A549 (cell line): ENCODE measurements around the gene NRAP. TPM values are rescaled to one million over a fixed set of nuclear protein-coding genes. Genes with fewer than 3 reads are reported as not detected.

Experiments
- ATAC-seq, 2 experiments: fragments of 200-7000 bp in 1 of 2; fragments of >200 bp in 1 of 2; cut with Nextera tagmentation in 1 of 2; cut with Tn5 transposase in 1 of 2; 3 replicates each; pipeline versions ENCODE4 v1.8.0 to v1.9.1; 2018 to 2020; ENCODE audit warnings: mild to moderate bottlenecking in 1 of 2, moderate library complexity in 1 of 2
- CTCF ChIA-PET: fragments of 300-600 bp; sonication (Branson Sonifier 250); formaldehyde crosslinking; extraction: SDS; loops from one replicate; lab custom pipeline; 2021; ENCODE audit warnings: antibody characterized with exemption, inconsistent platforms; lab: Yijun Ruan, JAX
- POLR2A ChIA-PET: fragments of 350-600 bp; formaldehyde crosslinking; extraction: SDS; loops from one replicate; lab custom pipeline; 2021; ENCODE audit warnings: antibody characterized with exemption, inconsistent platforms; lab: Yijun Ruan, JAX
- DNase-seq, 2 experiments: peaks; one replicate each; pipeline versions ENCODE4 v3.0.0 to v3.0.0-alpha.2; 2011 to 2016; ENCODE audit warnings: low read depth in 1 of 2, low spot score in 1 of 2
- FAIRE-seq: peaks from 2 replicates; lab custom pipeline; 2011; peaks lifted over from hg19 to GRCh38; lab: Jason Lieb, UNC
- H3K27ac ChIP-seq, 2 experiments: fragments of >200 bp; sonication (Bioruptor Twin); formaldehyde crosslinking; 3 replicates each; pipeline ENCODE4 v1.5.1; 2016 to 2017
- H3K4me1 ChIP-seq: fragments of >200 bp; sonication (Bioruptor Twin); formaldehyde crosslinking; 3 replicates; pipeline ENCODE4 v1.6.1; 2016
- H3K4me2 ChIP-seq: fragments of >200 bp; sonication (Bioruptor Twin); formaldehyde crosslinking; 3 replicates; pipeline ENCODE4 v1.6.1; 2016
- H3K4me3 ChIP-seq: fragments of >200 bp; sonication (Bioruptor Twin); formaldehyde crosslinking; 3 replicates; pipeline ENCODE4 v1.5.1; 2016
- H3K9me3 ChIP-seq: fragments of >200 bp; sonication (Bioruptor Twin); formaldehyde crosslinking; 3 replicates; pipeline ENCODE4 v1.6.1; 2016
- ATOH8 ChIP-seq: fragments of 250-450 bp; sonication (Bioruptor Pico); IDR thresholded peaks from 2 replicates; pipeline ENCODE4 v1.5.0; 2020; ENCODE audit warnings: low read depth, mild to moderate bottlenecking, moderate library complexity
- BCL3 ChIP-seq: fragments of >200 bp; sonication (Bioruptor Twin); formaldehyde crosslinking; IDR thresholded peaks from 3 replicates; pipeline ENCODE4 v1.6.1; 2016
- BHLHE40 ChIP-seq: IDR thresholded peaks from 2 replicates; pipeline ENCODE4 v1.6.1; 2012; ENCODE audit warnings: low read depth, low read length, inconsistent platforms
- CBX2 ChIP-seq: fragments of 200-600 bp; sonication (generic); IDR thresholded peaks from 2 replicates; pipeline ENCODE4 v1.6.1; 2016; ENCODE audit warnings: low read depth, mild to moderate bottlenecking, borderline replicate concordance
- CHD2 ChIP-seq: fragments of 150-350 bp; IDR thresholded peaks from 2 replicates; pipeline ENCODE4 v1.6.1; 2014; ENCODE audit warnings: low read length; ENCODE audit not compliant: partially characterized antibody
- CHD4 ChIP-seq: fragments of 200-600 bp; sonication (generic); IDR thresholded peaks from 2 replicates; pipeline ENCODE4 v1.6.1; 2016; ENCODE audit warnings: antibody characterized with exemption, mild to moderate bottlenecking, borderline replicate concordance
- CTCF ChIP-seq: fragments of >200 bp; sonication (Bioruptor Twin); formaldehyde crosslinking; IDR thresholded peaks from 3 replicates; pipeline ENCODE4 v1.5.1; 2016
- EHF ChIP-seq: fragments of 250-450 bp; sonication (Bioruptor Pico); IDR thresholded peaks from 2 replicates; pipeline ENCODE4 v1.5.0; 2020; ENCODE audit warnings: mild to moderate bottlenecking
- EP300 ChIP-seq, 2 experiments: fragments of >200 bp; sonication (Bioruptor Twin); formaldehyde crosslinking; IDR thresholded peaks; 2 replicates in 1 of 2; 3 replicates in 1 of 2; pipeline ENCODE4 v1.6.1; 2016 to 2017
- HEYL ChIP-seq: fragments of 250-450 bp; sonication (Bioruptor Pico); IDR thresholded peaks from 2 replicates; pipeline ENCODE4 v1.8.0; 2021; ENCODE audit warnings: mild to moderate bottlenecking, moderate library complexity
- HMGXB4 ChIP-seq: fragments of 250-450 bp; sonication (Bioruptor Pico); IDR thresholded peaks from 2 replicates; pipeline ENCODE4 v1.5.0; 2021; ENCODE audit warnings: mild to moderate bottlenecking, moderate library complexity, borderline replicate concordance
- HOXA7 ChIP-seq: fragments of 250-450 bp; sonication (Bioruptor Pico); IDR thresholded peaks from 2 replicates; pipeline ENCODE4 v1.5.0; 2020; ENCODE audit warnings: mild to moderate bottlenecking, moderate library complexity
- HOXB13 ChIP-seq: fragments of 250-450 bp; sonication (Bioruptor Pico); IDR thresholded peaks from 2 replicates; pipeline ENCODE4 v1.5.0; 2020; ENCODE audit warnings: low read depth, mild to moderate bottlenecking, moderate library complexity
- HOXB5 ChIP-seq: fragments of 250-450 bp; sonication (Bioruptor Pico); IDR thresholded peaks from 2 replicates; pipeline ENCODE4 v1.5.0; 2020; ENCODE audit warnings: mild to moderate bottlenecking, moderate library complexity
- MAFK ChIP-seq: fragments of 450-650 bp; IDR thresholded peaks from 2 replicates; pipeline ENCODE4 v1.6.1; 2014; ENCODE audit not compliant: partially characterized antibody
- NPAS2 ChIP-seq: fragments of 250-450 bp; sonication (Bioruptor Pico); IDR thresholded peaks from 2 replicates; pipeline ENCODE4 v1.8.0; 2022; ENCODE audit warnings: mild to moderate bottlenecking, moderate library complexity, borderline replicate concordance
- POLR2A ChIP-seq: IDR thresholded peaks from 2 replicates; pipeline ENCODE4 v1.6.1; 2012; ENCODE audit warnings: mild to moderate bottlenecking, low read length
- POLR2AphosphoS2 ChIP-seq: conservative IDR thresholded peaks from 2 replicates; pipeline ENCODE4 v1.6.1; 2012; ENCODE audit warnings: low read length, improper control_type of control experiment, inconsistent platforms
- RARB ChIP-seq: fragments of 250-450 bp; sonication (Bioruptor Pico); IDR thresholded peaks from 2 replicates; pipeline ENCODE4 v1.8.0; 2021; ENCODE audit warnings: mild to moderate bottlenecking, moderate library complexity
- RNF2 ChIP-seq: fragments of 200-600 bp; sonication (generic); IDR thresholded peaks from 2 replicates; pipeline ENCODE4 v1.6.1; 2016; ENCODE audit warnings: low read depth, mild to moderate bottlenecking, antibody characterized with exemption, moderate library complexity, borderline replicate concordance
- SMC3 ChIP-seq: fragments of >200 bp; sonication (Bioruptor Twin); formaldehyde crosslinking; IDR thresholded peaks from 3 replicates; pipeline ENCODE4 v1.6.1; 2018; ENCODE audit warnings: inconsistent platforms
- USF2 ChIP-seq: fragments of 450-650 bp; IDR thresholded peaks from 2 replicates; pipeline ENCODE4 v1.6.1; 2014; ENCODE audit warnings: antibody characterized with exemption
- ZSCAN20 ChIP-seq: fragments of 250-450 bp; sonication (Bioruptor Pico); IDR thresholded peaks from 2 replicates; pipeline ENCODE4 v1.8.0; 2022; ENCODE audit warnings: mild to moderate bottlenecking, moderate library complexity
- WGBS: methylation state at CpG from one replicate; pipeline ENCODE4 v1.1.6; 2017; ENCODE audit errors: missing lambda C conversion rate; 5-methylcytosine and 5-hydroxymethylcytosine counted together
- polyA plus RNA-seq, 4 experiments: library from polyadenylated mRNA; depleted of rRNA in 3 of 4; stranded (reverse); fragments of >200 nt; fragmentation: RNase III in 1 of 4; extraction: RNeasy Plus Mini Kit Qiagen cat#74134 plus additional on column Dnase treatment in 1 of 4; gene quantifications; 2 replicates in 3 of 4; 3 replicates in 1 of 4; pipeline ENCODE4 v1.2.3, GENCODE V29; 2011 to 2017

The NRAP gene
- polyA plus RNA-seq, 2 of the 4 experiments (the other 2 are of a cell fraction): not detected

- no peak for FAIRE-seq
- no peak for TF ChIP-seq HOXA7 (CRISPR knock-in tag)
- TF ChIP-seq RARB (CRISPR knock-in tag): no peak
- TF ChIP-seq POLR2AphosphoS2: no peak
- TF ChIP-seq POLR2A: no peak
- TF ChIP-seq SMC3: no peak
- TF ChIP-seq, all 56 proteins: peak for 0
- H3K9me3 ChIP-seq: peaks cover 30% of the 10 kb centered on the region
- CTCF ChIA-PET: interaction anchor here (0.9 to 6.4 kb wide), 4 partner anchors 10 to 413 kb away, joined by 3 to 38 read pairs (median 7); partner anchors contain the start of gene CASP7
- no peak overlapping the region for H3K4me2 ChIP-seq
- WGBS: 58% methylated on average over 3 of the region's 3 CpGs
- no peak for DNase-seq
- no peaks in the 10 kb centered on the region for H3K4me1 ChIP-seq
- H3K4me3 ChIP-seq: no peak overlapping the region
- POLR2A ChIA-PET: no interaction called here
- no peak for ATAC-seq
- H3K27ac ChIP-seq: no peak overlapping the region
Observed at GRCh38 chr10:113689574-113689973, 25.7 kb upstream of the NRAP start.

- Histone ChIP-seq H3K4me3 (no peak overlapping the region), H3K4me2 (no peak overlapping the region), H3K9me3 (peaks cover 30% of the 10 kb centered on the region), H3K27ac (no peak overlapping the region), H3K4me1 (no peaks in the 10 kb centered on the region)
- no peak for FAIRE-seq
- 90% methylated on average over 1 of the region's 1 CpG for WGBS
- ChIA-PET POLR2A (no interaction called here), CTCF (interaction anchor here (6.4 kb wide), 1 partner anchor 16 kb away, joined by 38 read pairs; no protein-coding TSS in a partner anchor)
- no peak for DNase-seq
- TF ChIP-seq CBX2 (no peak), HOXB5 (CRISPR knock-in tag) (no peak), BCL3 (no peak), BHLHE40 (no peak), ZSCAN20 (CRISPR knock-in tag) (no peak), POLR2AphosphoS2 (no peak), CTCF (no peak), HOXB13 (CRISPR knock-in tag) (no peak), MAFK (no peak), RNF2 (no peak), CHD4 (no peak), EP300 (IDR thresholded peaks at IDR 0.05) (no peak), HEYL (no peak), EHF (no peak), ATOH8 (CRISPR knock-in tag) (no peak), RARB (CRISPR knock-in tag) (no peak), NPAS2 (CRISPR knock-in tag) (no peak), HMGXB4 (no peak), CHD2 (no peak), USF2 (no peak)
- ATAC-seq: no peak
Observed at GRCh38 chr10:113689057-113689456, 25.2 kb upstream of the NRAP start.
